Retinal pigment epithelial cell (primary cell): Measurements from ENCODE around the gene LAMP1.
"Not testable (repeated sequence)": the region's sequence is repeated elsewhere in the genome, so short reads cannot be mapped to it uniquely, and the experiment has no call there.

Experiments used
- DNase-seq: peaks from one replicate; pipeline ENCODE4 v3.0.0-alpha.2; 2010; ENCODE audit warnings: low read depth
- H3K4me3 ChIP-seq: 2 replicates; pipeline ENCODE4 v1.5.1; 2011; ENCODE audit warnings: mild to moderate bottlenecking, low read length, control low read depth, moderate library complexity
- TF ChIP-seq, protein P1 (sequence below): conservative IDR thresholded peaks from 2 replicates; pipeline ENCODE4 v1.5.1; 2011; ENCODE audit warnings: low read depth, low read length, control low read depth, inconsistent platforms

LAMP1 gene

DNA sequence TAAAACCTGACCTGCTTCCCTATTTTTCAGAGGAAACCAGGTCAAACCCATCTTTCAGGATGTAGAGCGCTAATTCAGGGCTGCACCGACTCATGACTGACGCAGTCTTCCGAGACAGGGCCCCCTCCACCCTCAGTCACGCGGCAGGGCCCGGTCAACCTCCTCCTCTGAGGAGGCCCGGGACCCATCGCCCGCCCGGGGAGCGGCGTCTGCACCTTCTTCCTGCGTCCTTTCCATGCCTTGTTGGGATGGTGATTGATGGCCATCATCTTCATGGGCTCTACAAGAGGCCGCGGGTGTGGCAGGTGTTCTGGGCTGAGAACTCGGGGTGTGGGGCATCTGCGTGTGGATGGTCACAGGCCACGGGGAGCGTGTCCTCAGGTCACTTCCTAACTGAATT lies 40.9 kb downstream of the LAMP1 start:
- no peak for DNase-seq
- H3K4me3 ChIP-seq = no peak overlapping the region
- TF ChIP-seq, protein P1, sequence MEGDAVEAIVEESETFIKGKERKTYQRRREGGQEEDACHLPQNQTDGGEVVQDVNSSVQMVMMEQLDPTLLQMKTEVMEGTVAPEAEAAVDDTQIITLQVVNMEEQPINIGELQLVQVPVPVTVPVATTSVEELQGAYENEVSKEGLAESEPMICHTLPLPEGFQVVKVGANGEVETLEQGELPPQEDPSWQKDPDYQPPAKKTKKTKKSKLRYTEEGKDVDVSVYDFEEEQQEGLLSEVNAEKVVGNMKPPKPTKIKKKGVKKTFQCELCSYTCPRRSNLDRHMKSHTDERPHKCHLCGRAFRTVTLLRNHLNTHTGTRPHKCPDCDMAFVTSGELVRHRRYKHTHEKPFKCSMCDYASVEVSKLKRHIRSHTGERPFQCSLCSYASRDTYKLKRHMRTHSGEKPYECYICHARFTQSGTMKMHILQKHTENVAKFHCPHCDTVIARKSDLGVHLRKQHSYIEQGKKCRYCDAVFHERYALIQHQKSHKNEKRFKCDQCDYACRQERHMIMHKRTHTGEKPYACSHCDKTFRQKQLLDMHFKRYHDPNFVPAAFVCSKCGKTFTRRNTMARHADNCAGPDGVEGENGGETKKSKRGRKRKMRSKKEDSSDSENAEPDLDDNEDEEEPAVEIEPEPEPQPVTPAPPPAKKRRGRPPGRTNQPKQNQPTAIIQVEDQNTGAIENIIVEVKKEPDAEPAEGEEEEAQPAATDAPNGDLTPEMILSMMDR = no peak

DNA sequence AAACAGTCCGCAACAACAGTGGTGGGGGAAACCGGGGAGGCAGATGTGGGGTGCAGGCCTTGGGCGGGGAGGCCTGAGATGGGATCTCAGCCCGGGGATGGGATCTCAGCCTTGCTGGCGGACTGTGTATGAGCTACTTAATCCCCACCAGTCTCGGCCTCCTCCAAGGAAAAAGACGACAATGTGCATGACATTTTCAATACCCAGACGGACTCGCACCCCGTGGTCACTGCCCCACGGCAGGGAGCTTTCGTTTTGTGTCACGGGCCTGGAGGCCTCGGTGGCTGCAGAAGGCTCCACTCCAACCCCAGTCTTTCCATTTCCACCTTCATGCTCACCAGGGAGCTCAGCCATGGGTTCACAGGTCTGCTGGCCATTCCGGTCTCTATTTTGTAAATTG lies 41.4 kb downstream of the LAMP1 start:
- TF ChIP-seq, protein P1 = no peak
- no peak for DNase-seq
- H3K4me3 ChIP-seq = no peak overlapping the region

DNA sequence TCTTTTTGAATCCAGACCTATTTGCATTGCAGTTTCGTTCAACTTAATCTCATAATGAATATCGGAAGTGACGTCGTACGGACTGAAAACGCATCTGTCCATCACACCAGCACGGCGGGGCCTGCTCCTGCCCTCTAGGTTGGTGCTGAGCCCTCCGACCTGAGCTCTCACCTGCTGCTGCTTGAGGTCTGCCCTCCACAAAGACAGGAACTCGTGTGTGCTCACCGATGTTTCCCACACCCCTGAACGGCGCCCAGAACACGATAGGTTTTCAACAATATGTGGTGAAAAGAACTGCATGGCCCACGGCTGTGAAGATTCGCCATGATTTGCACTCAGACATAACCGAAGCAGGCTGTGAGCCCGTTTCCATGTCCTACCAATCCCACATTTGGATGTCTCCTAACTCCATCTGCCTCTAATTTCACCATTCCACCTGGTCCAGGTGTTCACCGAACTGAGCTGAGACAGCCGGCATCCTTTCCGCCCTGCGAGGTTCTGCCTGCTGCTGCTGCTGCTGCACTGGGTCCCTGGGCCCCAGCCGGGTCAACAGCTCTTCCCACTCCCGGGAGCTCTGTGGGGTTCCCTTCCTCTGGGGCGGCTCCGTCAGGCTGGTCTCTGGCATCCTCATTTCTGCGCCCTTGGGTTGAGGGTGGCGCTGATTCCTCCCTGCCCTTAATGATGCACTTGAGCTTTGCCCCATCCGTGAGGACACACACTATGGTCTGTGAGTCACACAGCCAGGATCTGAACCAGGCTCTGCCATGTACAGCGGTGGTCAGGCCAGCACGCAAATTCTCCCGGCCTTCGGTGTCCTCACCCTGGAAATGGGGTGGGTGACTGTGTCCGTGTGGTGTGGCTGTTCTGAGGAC lies 46.0 kb downstream of the LAMP1 start:
- no peak overlapping the region for H3K4me3 ChIP-seq
- TF ChIP-seq, protein P1 = no peak
- no peak for DNase-seq

DNA sequence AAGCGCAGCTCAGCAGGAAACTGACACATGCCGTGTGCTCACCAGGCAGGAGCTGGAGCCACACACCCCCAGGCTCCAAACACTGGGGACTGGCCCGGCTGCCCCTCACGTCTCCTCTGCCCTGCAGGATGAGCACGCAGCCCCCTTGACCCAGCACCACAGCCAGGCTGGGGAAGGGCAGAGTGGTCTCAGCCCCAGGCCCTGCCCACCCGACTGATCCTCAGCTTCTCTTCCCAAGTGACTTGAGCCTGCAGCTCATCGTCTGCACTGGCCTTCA lies 46.6 kb downstream of the LAMP1 start:
- TF ChIP-seq, protein P1 = no peak
- no peak for DNase-seq
- no peak overlapping the region for H3K4me3 ChIP-seq

DNA sequence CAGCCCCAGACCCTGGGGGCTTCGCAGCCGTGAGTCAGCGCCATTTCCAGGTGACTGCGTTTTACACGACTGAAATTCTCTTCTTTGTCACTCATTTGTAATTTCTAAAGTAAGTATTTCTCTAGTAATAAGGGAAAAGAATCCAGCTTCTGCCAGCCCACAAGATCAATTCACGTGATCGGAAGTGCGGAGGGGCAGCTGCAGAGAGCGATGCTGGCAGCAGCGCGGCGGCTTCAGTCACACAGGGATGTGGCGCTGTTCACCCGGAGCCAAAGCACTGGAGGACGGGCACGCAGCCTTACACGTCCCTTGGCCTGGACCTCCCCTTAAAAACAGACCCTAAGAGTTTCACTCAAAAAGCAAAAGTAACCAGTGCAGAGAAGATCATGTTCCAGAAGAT lies 48.4 kb downstream of the LAMP1 start:
- DNase-seq = no peak
- no peak overlapping the region for H3K4me3 ChIP-seq
- TF ChIP-seq, protein P1 = no peak

DNA sequence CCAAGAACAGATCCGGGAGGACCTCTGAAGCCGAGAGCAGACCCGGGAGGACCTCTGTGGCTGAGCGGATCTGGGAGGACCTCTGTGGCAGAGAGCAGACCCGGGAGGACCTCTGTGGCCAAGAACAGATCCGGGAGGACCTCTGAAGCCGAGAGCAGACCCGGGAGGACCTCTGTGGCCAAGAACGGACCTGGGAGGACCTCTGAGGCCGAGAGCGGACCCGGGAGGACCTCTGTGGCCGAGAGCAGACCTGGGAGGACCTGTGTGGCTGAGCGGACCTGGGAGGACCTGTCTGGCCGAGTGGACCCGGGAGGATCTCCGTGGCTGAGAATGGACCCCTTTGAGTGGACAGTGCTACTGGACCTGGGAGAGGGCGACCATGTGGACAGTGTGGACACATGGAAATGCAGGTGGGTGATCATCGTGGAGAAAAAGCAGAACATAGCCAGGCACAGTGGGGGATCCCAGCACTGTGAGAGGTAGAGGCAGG lies 50.7 kb downstream of the LAMP1 start:
- H3K4me3 ChIP-seq, DNase-seq: not testable (repeated sequence)

DNA sequence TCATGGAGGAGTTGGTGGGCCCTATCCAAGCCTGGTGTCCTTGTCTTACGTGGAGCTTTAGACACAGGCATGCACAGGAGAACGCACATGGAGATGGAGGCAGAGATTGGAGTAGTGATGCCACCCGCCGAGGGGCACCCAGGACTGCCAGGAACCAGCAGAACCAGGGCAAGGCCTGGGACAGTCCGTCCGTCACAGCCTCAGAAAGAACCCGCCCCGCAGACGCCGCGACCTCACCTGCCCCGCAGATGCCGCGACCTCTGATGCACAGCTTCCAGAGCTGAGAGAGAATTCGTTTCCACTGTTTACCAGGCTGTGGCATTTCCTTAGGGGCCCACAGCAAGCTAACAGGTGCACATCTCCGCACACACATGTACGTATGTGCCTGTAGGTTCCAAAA lies 51.6 kb downstream of the LAMP1 start:
- DNase-seq = no peak
- TF ChIP-seq, protein P1 = no peak
- no peak overlapping the region for H3K4me3 ChIP-seq
